GM23248 (cell line): ENCODE results near the gene COPS9.

ENCODE experiments used
- EZH2 ChIP-seq: fragments of 200-600 bp; sonication (generic); IDR thresholded peaks from 2 replicates; pipeline ENCODE4 v1.6.1; 2018; ENCODE audit warnings: antibody characterized with exemption, mild to moderate bottlenecking; ENCODE audit not compliant: insufficient read depth, poor library complexity, severe bottlenecking
- EZH2phosphoT487 ChIP-seq: fragments of 200-600 bp; sonication (generic); IDR thresholded peaks from 2 replicates; pipeline ENCODE4 v1.6.1; 2018; ENCODE audit warnings: antibody characterized with exemption, moderate library complexity, mild to moderate bottlenecking, low read depth; ENCODE audit not compliant: insufficient read depth

DNA sequence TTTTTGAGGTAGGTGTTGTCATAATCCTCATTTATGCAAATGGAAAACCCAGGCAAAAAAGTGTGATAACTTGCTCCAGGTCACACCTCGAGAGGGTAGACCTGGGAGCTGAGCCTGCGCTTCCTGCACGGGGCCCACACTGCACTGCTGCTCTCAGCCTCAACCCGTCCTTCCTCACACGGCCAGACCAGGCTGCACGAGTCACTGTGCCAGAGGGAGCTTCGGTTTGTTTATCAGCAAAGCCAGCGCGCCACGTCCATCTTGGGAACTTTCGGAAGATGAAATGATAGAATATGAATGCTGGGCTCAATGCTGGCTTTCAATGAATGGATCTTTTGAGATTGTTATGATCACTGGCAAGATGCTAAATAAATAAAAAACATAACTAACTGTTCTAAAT lies 14.4 kb downstream of the COPS9 start:
- TF ChIP-seq EZH2 (no peak), EZH2phosphoT487 (no peak)
